DND-41 (cell line): ENCODE measurements around the gene AUTS2.

Experiments
- ATAC-seq: fragments of 200-7000 bp; cut with Tn5 transposase; 3 replicates; pipeline ENCODE4 v1.9.1; 2021; ENCODE audit warnings: low read depth; ENCODE audit not compliant: insufficient read depth
- DNase-seq: peaks from one replicate; pipeline ENCODE4 v3.0.0-alpha.2; 2020
- H2AFZ ChIP-seq: 2 replicates; pipeline ENCODE4 v1.6.0; 2012; ENCODE audit warnings: low read depth, low read length
- H3K27ac ChIP-seq: 2 replicates; pipeline ENCODE4 v1.5.1; 2012; ENCODE audit warnings: low read length, inconsistent platforms
- H3K27me3 ChIP-seq: fragments of 200-600 bp; sonication (generic); 2 replicates; pipeline ENCODE4 v1.6.0; 2012; ENCODE audit warnings: low read length, mild to moderate bottlenecking, inconsistent platforms; ENCODE audit not compliant: insufficient read depth, poor library complexity
- H3K36me3 ChIP-seq: 2 replicates; pipeline ENCODE4 v1.5.1; 2012; ENCODE audit warnings: low read length, inconsistent platforms; ENCODE audit not compliant: insufficient read depth
- H3K4me1 ChIP-seq: 2 replicates; pipeline ENCODE4 v1.5.1; 2012; ENCODE audit warnings: mild to moderate bottlenecking, low read length; ENCODE audit not compliant: insufficient read depth
- H3K4me2 ChIP-seq: 2 replicates; pipeline ENCODE4 v1.6.0; 2012; ENCODE audit warnings: mild to moderate bottlenecking, moderate library complexity, low read length, inconsistent platforms; ENCODE audit not compliant: insufficient read depth
- H3K4me3 ChIP-seq, 2 experiments: fragments of 200-600 bp in 1 of 2; shearing (Covaris generic) in 1 of 2; 2 replicates each; pipeline ENCODE4 v1.5.1; 2012 to 2016; ENCODE audit warnings: inconsistent platforms in 2 of 2, low read length in 2 of 2, mild to moderate bottlenecking in 2 of 2, low read depth in 1 of 2, moderate library complexity in 1 of 2
- H3K79me2 ChIP-seq: 2 replicates; pipeline ENCODE4 v1.6.0; 2012; ENCODE audit warnings: low read length, inconsistent platforms; ENCODE audit not compliant: insufficient read depth
- H3K9ac ChIP-seq: 2 replicates; pipeline ENCODE4 v1.6.0; 2012; ENCODE audit warnings: low read depth, mild to moderate bottlenecking, inconsistent platforms, low read length, moderate library complexity
- H3K9me3 ChIP-seq: 2 replicates; pipeline ENCODE4 v1.5.1; 2012; ENCODE audit warnings: low read length, moderate library complexity, mild to moderate bottlenecking, inconsistent platforms; ENCODE audit not compliant: insufficient read depth, severe bottlenecking
- H4K20me1 ChIP-seq: 2 replicates; pipeline ENCODE4 v1.6.0; 2012; ENCODE audit warnings: low read length; ENCODE audit not compliant: insufficient read depth
- CTCF ChIP-seq: IDR thresholded peaks from 2 replicates; pipeline ENCODE4 v1.5.1; 2012; ENCODE audit warnings: borderline replicate concordance, low read length, moderate library complexity, mild to moderate bottlenecking; ENCODE audit not compliant: poor library complexity, severe bottlenecking; ENCODE audit errors: extremely low read depth
- EZH2 ChIP-seq: IDR thresholded peaks from 3 replicates; pipeline ENCODE4 v1.6.1; 2012; ENCODE audit warnings: borderline replicate concordance, low read depth, mild to moderate bottlenecking, moderate library complexity, low read length, inconsistent platforms; ENCODE audit not compliant: severe bottlenecking

Gene AUTS2

GRCh38 chr7:70460071-70460470, 861.8 kb downstream of the AUTS2 start:
- Histone ChIP-seq H4K20me1 (no peaks in the 10 kb centered on the region), H3K27me3 (no peaks in the 10 kb centered on the region), H3K79me2 (no peaks in the 10 kb centered on the region), H3K9me3 (no peaks in the 10 kb centered on the region), H3K4me3 (no peak overlapping the region), H3K36me3 (no peaks in the 10 kb centered on the region), H3K9ac (no peak overlapping the region), H3K4me2 (no peak overlapping the region), H3K27ac (no peak overlapping the region), H2AFZ (no peak overlapping the region), H3K4me1 (peaks cover 7% of the 10 kb centered on the region)
- DNase-seq (no peak), ATAC-seq (no peak)
- no peak for TF ChIP-seq CTCF

GRCh38 chr7:70460562-70460961, 862.3 kb downstream of the AUTS2 start:
- no peak overlapping the region for H3K27ac ChIP-seq
- H3K4me2 ChIP-seq = no peak overlapping the region
- no peaks in the 10 kb centered on the region for H4K20me1 ChIP-seq
- H3K27me3 ChIP-seq = no peaks in the 10 kb centered on the region
- no peak overlapping the region for H3K9ac ChIP-seq
- no peak overlapping the region for H2AFZ ChIP-seq
- ATAC-seq = no peak
- no peaks in the 10 kb centered on the region for H3K79me2 ChIP-seq
- no peaks in the 10 kb centered on the region for H3K36me3 ChIP-seq
- no peaks in the 10 kb centered on the region for H3K9me3 ChIP-seq
- TF ChIP-seq EZH2 (no peak), CTCF (no peak)
- no peak for DNase-seq
- no peak overlapping the region for H3K4me3 ChIP-seq
- H3K4me1 ChIP-seq = peaks cover 7% of the 10 kb centered on the region

- Histone ChIP-seq H3K9me3 (no peaks in the 10 kb centered on the region), H3K4me3 (no peak overlapping the region), H3K4me2 (no peak overlapping the region), H2AFZ (no peak overlapping the region), H4K20me1 (no peaks in the 10 kb centered on the region), H3K36me3 (no peaks in the 10 kb centered on the region), H3K9ac (no peak overlapping the region), H3K27ac (no peak overlapping the region), H3K4me1 (no peaks in the 10 kb centered on the region), H3K79me2 (no peaks in the 10 kb centered on the region), H3K27me3 (no peaks in the 10 kb centered on the region)
- ATAC-seq (no peak), DNase-seq (no peak)
- no peak for TF ChIP-seq CTCF
Observed at GRCh38 chr7:70463352-70463938, 865.2 kb downstream of the AUTS2 start.
